Colon (tissue), 2 donors: ENCODE results near the gene CCER1.

Experiments
- FAIRE-seq: peaks from 2 replicates; lab custom pipeline; 2012; peaks lifted over from hg19 to GRCh38; lab: Jason Lieb, UNC
- donor health status: control.
- donor health status: control.

Gene CCER1

DNA sequence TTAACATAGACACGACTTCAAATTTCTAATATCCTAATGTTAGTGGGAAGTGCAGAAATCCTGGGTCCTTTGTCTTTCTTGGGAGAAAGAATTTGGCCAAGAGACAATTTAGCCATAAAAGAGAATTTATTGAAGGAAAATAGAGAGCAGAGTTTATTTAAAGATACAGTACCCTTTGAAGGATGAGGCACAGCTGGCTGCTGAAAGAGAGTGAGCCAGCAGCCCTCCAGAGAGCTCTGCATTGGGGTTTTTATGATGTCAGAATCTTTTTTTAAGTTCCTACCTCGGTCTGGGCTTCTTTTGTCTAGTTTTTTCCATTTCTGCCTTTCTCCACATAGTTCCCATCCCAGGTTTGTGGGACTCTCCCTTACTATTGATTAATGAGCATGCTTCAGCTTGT lies 37.5 kb downstream of the CCER1 start:
- no peak for FAIRE-seq

DNA sequence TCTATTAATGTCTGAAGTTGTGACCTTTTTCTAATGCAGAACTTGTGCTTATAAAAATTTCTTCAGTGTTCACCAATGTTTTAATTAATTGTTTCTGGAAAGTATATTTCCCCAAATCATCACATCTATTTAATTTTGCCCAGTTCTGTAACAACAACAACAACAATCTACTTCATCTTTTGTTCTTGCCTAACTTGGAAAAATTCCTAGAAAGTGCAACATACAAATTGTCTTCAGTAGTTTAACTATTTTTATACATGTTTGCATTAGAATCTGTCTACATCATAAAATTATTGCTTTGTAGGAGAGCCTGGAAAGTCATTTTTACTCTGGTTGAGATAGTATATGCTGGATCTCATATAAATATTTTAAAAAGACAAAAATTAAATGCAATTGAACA lies 38.5 kb downstream of the CCER1 start:
- FAIRE-seq = no peak

GRCh38 chr12:90915353-90915752 lies 39.6 kb downstream of the CCER1 start:
- no peak for FAIRE-seq

- FAIRE-seq = no peak
Observed at GRCh38 chr12:90910958-90911357, 44.0 kb downstream of the CCER1 start.

GRCh38 chr12:90909069-90909770 lies 45.8 kb downstream of the CCER1 start:
- no peak for FAIRE-seq

GRCh38 chr12:90908465-90908864 lies 46.5 kb downstream of the CCER1 start:
- no peak for FAIRE-seq

- no peak for FAIRE-seq
Observed at GRCh38 chr12:90905691-90906370, 49.1 kb downstream of the CCER1 start.

DNA sequence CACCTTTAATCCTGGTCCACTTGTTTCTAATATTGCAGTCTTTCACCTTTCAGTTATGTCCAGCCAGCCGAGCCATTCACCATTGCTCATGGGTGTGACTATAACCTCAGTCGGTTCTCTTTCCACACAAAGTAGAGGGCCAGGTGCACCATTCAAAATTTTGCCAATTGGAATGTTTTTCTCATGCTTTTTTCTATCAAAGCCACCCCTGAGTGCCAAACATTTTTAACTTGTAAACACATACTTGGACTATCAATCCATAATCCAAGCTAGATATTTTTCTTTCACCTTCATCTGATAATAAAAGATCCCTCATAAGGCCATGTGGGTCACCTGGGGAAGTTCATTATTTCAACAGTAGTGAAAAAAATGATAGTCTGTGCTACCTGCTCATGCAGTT lies 52.4 kb downstream of the CCER1 start:
- no peak for FAIRE-seq
